GM18868 (cell line): ENCODE measurements around the gene AGBL4.
"Not testable (repeated sequence)": the region's sequence is repeated elsewhere in the genome, so short reads cannot be mapped to it uniquely, and the experiment has no call there.

Source experiments
- ATAC-seq: cut with Tn5 transposase; IDR thresholded peaks from one replicate; pipeline ENCODE4 v1.9.1; 2021; ENCODE audit warnings: mild to moderate bottlenecking, moderate library complexity; ENCODE audit not compliant: unreplicated experiment

The AGBL4 gene

DNA sequence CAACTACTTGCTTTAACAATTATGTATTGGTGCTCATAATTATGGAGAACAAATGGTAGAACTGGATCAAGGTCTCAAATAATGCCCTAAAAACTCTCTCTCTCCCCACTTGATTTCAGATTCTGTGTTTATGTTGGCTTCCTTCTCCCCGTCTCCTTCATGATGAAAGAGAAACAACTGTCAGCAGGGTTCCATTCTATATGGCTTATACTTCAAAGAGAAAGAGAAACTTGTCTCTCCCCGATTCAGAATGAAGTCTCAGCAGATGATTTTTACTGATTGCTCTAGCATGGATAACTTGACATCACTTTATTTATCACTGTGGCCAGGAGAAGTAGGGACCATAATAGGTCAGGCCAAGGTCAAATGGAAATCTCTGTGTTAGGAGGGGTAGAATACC, 575.6 kb downstream of the AGBL4 start:
- no peak for ATAC-seq

DNA sequence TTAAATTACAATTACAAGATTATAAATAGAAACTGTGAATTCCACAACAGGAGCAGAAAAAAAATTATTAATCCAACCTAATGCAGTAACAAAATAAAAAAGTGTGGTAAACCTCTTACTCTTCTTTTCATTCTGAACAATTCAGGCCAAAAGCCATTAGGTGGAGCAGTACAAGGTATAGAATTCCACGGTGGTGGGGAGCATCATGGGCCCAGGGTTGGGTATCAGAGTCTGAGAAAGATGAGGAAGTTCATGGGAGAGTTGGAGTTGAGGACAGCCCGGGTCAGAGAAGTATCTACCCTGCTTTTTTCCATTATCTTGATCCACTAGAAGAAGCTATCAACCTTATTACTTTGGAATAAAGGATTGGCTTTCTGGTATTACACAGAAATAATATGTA, 586.9 kb downstream of the AGBL4 start:
- no peak for ATAC-seq

DNA sequence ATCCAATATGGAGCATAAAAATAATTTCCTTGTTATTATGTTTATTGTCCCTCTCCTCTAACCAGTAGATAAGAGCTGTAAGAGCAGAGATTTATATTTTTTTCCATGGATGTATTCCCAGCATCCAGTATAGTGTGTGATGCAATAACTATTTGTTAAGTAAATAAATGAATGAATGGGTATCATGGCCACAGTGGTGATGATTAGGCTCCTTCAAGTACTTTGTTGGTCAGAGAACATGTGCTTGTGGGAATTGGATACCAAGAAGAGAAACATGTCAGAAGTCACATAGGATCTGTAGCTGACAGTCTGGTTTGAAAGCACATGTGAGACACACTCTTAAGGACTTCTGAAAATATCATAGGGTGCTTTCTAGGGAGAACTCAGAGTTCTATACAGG, 588.5 kb downstream of the AGBL4 start:
- ATAC-seq, result no peak

DNA sequence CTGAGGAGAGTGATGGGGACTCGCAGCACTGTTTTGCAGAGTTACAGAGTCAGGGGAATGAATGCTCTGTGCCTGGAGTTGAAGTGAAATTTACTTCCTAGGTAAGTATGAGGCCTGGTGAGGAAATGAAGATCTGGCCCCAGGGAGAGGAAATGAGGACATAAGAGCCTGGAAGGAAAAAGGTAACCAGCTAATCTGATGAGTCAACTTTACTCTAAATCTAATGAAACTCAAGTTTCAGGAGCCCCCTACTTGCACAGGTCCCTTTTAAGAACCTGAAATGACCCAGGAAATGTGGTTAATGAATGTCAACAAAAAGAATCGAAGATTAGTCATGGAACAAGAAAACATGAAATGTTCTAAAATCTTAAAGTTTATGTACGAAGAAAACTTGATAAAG, 599.0 kb downstream of the AGBL4 start:
- no peak for ATAC-seq

DNA sequence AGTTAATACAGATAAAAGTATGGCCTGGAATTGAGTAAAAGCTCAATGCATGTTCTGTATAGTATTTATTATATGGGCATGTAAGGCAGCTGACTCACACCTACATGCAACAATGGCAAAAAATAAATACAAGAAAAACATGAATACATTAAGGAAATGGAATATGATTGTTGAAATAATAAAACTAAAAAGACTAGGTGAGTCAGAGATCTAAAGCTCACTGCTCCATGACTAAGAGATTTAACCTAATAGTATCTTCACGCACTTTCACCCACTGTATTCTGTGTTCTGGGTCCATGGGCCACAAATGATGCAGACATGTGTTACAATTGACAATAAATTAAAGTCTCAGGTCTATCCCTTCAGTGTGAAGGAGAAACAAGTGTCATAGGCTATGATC, 607.0 kb downstream of the AGBL4 start:
- no peak for ATAC-seq

DNA sequence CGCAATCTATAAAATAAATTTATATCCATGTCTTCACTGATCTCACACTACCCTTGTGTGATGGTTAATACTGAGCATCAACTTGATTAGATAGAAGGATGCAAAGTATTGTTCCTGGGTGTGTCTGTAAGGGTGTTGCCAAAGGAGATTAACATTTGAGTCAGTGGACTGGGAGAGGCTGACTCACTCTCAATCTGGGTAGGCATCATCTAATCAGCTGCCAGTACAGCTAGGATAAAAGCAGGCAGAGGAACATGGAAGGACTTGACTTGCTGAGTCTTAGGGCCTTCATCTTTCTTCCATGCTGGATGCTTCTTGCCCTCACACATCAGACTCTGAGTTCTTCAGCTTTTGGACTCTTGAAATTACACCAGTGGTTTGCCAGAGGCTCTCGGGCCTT, 615.4 kb downstream of the AGBL4 start:
- no peak for ATAC-seq

DNA sequence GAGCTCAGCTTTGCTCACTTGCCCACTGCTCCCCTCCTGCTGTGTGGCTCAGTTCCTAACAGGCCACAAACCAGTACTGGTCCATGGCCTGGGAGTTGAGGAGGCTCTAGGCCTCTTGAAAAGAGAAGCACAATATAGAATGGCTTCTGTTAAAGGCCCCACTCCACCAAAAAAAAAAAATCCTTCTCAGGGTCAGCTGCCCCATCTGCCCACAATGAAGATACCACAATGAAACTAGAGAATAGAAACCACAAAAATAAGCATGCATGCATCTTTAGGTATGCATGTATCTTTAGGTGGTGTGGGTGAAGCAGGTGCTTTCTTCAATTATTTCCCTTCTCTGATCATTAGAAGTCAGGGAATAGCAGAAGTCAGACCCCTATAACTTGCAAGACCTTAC, 626.7 kb downstream of the AGBL4 start:
- ATAC-seq, result no peak

DNA sequence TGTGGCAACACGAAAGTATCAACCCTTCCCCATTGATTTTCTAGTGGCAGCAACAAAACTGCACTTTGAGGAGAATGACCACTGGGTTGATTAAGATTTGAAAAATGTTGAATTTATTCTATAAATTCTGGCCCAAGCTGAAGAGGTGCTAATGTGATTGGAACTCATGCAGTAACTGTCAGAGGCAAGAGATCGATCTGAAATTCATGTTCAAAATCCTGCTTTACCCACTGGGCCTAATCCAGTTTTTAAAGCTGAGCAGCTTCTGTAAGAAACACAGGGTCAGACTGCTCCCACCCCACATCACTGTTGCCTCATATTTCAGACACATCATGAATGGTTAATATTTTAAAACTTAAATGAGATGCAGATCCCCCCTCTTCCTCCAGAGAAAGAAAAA, 629.6 kb downstream of the AGBL4 start:
- ATAC-seq, result no peak

DNA sequence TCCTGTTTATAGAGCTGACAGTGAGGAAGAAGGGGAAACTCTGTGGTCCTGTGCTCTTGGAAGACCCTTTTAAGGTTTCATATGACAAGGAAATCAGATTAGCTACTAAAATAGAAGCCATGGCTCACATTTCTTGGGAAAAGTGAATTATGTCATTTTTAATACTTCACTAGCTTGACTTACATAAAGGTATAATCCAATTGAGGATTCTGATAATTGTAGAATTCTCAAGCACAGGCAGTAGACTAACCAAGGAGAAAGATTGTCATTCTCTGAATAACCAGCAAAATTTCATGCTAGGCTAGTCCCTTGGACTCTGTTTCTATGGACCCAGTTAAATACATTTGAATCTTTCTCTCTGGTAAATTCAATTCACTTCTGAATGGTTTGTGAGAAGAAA, 634.1 kb downstream of the AGBL4 start:
- ATAC-seq, result no peak

DNA sequence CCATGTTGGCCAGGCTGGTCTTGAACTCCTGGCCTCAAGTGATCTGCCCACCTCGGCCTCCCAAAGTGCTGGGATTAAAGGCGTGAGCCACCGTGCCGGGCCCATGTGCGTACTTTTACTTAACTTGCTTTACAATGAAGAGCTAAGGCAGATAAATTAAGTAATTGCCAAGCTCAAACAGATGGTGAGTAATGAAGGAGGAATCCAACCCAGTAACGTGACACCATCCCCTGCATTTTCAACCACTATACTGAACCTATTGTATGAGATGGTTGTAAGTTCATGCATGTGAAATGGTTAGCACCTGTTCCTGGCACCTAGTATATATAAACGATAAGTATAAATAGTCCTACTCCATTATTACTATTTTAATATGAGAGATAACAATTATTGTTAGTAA, 659.1 kb downstream of the AGBL4 start:
- ATAC-seq, result no peak

DNA sequence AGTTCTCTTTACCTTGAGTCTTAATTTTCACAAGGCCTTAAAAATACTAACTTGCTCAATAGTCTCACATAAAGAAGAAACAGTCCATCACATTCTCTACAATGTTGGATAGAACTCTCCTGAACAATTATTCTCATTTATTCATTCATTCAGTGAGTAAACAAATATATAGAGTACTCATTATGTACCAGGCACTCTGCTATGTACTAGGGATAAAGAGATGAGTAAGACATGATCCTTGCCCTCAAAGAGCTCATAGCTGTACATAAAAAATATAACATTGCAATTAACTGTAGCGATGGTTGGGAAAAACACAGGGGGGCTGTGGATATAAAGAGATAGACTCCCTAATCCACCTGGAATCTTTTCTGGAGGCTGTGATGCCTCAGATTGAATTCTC, 660.1 kb downstream of the AGBL4 start:
- no peak for ATAC-seq

DNA sequence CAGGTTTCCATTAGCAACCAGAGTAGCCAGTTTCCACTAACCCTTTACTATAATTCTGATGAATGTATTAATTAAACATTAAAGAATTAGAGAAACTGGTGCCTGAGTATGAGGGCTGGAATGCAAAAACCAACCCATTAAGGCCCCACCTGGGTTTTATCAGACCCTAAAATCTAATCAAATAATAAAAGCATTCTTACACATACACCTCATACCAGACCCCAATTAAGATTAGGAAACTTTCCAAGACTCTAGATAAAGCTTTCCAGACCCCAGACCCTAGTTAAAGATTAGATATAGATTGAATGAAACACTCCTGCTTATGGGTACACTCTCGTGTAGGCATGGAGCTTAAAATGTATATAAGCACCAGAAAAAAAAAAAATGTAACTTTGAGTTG, 665.7 kb downstream of the AGBL4 start:
- ATAC-seq, result no peak

DNA sequence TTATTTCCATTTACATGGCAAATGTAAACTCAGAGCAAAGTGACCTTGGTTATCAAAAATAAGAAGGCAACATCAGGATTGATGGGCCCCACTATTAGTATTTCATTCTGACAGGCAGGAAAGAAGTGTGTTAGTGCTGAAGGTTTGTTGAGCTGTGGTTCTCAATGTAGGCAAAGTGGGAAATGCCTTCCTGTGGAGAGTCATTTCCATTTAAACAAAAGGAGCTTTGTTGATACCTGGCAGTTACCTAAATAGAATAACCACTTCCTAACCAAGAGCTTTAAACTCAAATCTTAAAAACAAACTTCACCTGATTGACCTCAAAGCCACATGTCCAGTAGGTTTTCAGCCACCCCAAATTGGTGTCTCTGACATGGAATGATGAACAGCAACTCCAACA, 667.2 kb downstream of the AGBL4 start:
- ATAC-seq, result no peak

DNA sequence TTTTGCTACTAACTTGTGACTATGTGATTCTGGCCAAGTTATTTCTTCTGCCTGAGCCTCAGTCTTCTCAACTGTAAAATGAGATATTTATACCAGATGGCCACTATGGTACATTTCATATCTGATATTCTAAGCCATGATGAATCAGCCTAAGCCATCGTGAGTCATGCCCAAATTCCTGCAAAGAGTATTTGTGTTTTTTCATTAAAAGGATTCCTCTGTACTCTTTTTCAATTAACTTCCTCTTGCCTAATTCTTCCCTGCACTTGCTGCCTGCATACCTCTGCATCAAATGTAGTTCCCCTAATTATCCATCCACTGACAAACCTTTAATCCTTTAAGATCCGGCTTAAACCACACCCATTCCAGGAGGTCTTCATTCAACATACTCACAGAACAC, 672.0 kb downstream of the AGBL4 start:
- no peak for ATAC-seq

DNA sequence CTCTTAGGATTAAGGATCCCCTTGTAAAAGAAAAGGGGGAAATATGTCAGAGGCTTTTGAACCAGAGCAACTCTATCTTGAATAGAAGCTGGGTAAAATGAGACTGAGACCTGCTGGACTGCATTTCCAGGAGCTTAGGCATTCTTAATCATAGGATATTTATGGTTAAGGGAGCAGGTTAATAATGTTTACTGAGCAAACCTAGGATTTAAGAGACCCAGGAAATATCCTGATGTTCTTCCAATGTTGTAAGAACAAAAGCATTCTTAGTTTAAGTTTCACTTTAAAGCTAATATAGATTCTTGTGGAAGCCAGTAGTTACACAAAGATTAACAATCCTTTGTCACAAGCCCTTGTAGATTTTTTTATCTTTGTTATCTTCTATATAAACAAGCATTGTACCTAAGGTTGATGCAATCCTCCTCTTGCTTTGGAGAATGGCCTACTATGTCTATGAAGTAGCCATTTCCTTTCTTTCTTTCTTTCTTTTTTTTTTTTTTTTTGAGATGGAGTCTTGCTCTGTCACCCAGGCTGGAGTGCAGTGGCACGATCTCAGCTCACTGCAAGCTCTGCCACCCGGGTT, 676.9 kb downstream of the AGBL4 start:
- ATAC-seq, result no peak

DNA sequence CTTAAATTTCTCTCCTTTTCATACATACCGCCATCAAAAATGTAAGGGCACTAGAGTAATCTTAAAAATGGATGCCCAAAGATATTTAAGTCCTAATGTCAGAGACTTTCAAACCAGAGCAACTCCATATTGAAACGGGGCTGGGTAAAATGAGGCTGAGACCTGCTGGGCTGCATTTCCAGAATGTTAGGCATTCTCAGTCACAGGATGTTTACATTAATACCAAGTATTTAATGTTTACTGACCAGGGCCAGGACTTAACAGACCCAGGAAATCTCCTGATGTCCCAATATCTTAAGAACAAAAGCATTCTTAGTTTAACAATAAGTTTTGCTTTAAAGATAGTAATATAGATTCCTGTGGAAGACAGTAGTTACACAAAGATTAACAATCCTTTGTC, 683.2 kb downstream of the AGBL4 start:
- no peak for ATAC-seq

DNA sequence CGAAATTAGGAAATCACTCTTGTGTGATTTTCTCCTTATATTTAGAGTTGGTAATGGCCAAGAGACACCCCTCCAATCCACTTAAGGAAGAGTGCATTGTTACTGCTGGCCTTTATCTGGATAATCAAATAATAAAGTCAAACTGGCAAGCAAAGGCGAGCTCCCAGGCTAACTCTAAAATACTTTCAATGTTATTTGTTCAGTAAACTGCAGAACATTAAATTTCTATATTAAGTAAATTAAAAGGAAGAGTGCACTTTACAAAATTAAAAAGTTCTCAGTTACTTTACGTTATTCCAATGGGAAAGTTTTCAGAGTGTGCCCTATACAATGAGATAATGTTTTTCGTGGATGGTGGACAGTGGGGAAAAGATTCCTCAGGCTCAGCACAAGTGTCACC, 684.7 kb downstream of the AGBL4 start:
- no peak for ATAC-seq

DNA sequence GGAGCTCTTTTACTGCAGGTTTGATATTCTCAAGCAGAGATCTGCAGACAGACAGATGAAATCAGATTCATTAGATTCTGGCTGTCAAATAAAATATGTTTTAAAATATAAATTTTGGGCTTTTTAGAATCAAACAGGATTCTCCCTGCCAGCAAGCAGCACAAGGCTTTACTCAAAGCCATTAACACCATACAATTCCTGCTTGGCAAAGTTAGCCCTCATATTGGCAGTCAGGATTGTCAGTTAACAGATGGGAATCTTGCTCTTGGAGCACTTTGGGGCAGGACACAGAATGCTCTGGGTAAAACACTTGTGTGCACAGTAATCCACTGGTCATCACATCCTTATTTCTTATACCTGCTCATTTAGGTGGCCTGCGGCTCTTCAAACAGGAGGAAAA, 686.5 kb downstream of the AGBL4 start:
- ATAC-seq, result no peak

DNA sequence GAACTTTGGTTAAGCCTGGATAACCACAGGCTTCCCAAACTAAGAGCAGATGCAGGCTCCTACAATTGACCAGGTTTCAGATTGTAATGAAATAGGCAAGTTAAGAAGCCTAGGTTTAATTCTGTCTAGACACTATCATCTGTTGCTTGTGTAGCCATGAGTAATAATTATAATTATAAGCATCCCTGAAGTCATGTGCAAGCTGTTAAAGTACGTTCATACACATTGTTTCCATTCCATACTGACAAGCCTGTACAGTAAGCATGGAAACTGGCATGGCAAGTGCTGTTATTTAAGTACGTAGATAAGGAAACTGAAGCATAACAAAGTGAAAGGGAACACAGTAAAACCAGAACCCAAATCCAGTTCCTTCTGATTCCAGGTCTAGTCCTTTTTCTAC, 689.8 kb downstream of the AGBL4 start:
- no peak for ATAC-seq

DNA sequence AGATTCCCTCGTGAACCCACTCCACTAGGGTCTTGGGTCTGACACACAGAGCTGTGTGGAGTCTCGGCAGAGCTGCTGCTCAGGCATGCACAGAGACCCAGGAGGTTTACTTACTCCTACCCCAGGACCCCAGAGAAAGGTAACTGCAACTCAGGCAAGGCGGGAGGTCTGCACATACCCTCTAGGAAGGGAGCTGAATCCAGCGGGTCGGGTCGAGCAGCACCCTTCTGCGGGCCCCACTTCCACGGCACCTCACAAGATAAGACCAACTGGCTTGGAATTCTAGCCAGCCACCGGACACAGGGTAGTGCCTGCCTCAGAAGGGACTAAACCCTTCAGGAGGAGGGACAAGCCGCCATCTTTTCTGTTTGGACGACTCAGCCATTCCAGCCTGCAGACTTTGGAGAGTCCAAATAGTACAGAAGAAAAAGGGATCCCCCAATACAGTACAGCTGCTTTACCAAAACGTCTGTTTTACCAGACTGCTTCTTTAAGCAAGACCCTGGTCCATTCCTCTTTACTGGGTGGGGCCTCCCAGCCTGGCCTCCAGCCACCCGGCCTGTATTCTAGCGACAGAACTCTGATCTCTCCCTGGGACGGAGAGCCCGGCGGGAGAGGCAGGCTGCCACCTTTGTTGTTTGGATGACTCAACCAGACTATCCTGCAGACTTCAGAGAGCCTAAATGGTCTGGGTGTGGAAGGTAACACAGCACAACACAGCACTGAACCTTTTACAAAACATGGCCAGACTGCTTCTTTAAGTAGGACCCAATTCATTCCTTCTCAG, 692.5 kb downstream of the AGBL4 start:
- ATAC-seq, result no peak

DNA sequence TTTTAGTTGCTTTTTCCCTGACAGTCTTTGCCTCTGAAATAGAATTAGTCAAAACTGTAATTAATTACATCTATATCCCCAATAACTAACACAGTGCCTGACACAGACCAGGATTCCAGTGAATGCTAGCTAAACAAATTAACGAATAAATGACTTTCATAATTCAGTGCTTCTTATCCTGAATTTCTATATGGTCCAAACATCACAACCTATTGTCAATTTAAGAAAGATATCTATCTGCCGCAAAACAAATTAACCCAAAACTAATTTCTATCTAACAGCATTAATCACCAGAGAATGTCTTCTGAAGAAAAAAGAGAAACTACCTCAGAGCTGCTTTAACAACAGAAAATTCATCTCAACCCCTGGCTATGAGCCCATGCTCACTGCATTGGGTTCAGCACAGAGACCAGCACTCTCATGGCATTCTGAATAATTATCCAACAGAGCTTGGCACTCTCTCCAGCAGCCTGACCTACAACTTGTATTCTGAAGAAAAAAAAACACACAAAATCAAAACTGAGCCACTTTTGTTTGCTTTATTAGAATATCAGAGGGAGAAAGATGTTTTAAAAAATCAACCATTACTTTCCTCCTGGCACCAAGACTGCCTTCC, 699.7 kb downstream of the AGBL4 start:
- no peak for ATAC-seq

DNA sequence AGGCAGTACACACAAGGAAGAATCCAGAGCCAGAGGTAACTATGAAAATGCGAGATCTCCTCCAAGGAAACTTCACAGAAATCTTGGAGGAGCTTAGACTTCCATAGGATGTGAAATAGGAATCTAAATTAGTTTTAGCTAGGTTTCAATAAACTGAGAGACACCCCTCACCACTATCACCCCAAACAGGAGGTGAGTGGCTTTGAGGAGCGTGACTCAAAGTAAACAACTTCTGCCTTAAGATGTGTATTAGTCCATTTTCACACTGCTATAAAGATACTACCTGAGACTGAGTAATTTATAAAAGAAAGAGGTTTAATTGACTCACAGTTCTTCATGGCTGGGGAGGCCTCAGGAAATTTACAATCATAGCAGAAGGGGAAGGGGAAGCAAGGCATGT, 703.3 kb downstream of the AGBL4 start:
- ATAC-seq, result not testable (repeated sequence)
